ENCODE measurements around the gene ZSWIM4. TPM values are rescaled to one million over a fixed set of nuclear protein-coding genes. Genes with fewer than 3 reads are reported as not detected.

ZSWIM4 gene
- total and polyA plus RNA-seq, 10 of the 15 experiments (the other 5 are each of a cell fraction or from before 2014, with no cell fraction given), result 0.73 to 11.1 (median 1.8) TPM; not detected in 2

GRCh38 chr19:13783565-13784500 is 11.4 kb upstream of the ZSWIM4 start:
- DNase-seq (ENCODE audit: low read depth, low spot score), result no peak
- H3K27me3 ChIP-seq (replicated peaks in 1 of 2; ENCODE audit: control insufficient read depth in 2 of 2, insufficient read depth in 2 of 2, low read length in 1 of 2), result no peaks in the 10 kb centered on the region
- ChIA-PET CTCF (interaction anchor here (0.6 to 6.2 kb wide), 18 partner anchors 9 to 773 kb away, joined by 3 to 136 read pairs (median 4); partner anchors contain the start of genes C19orf53 and ZSWIM4), RAD21 (ENCODE audit: unreplicated experiment) (interaction anchor here (0.8 to 3.1 kb wide), 10 partner anchors 10 to 82 kb away, joined by 3 to 65 read pairs (median 4); partner anchors contain the start of genes C19orf53 and ZSWIM4), SMC1A (ENCODE audit: uncharacterized antibody, unreplicated experiment) (interaction anchor here (0.6 to 5.1 kb wide), 9 partner anchors 9 to 502 kb away, joined by 3 to 65 read pairs (median 3); partner anchors contain the start of genes C19orf53 and ZSWIM4), POLR2A (interaction anchor here (1.0 to 4.4 kb wide), 7 partner anchors 10 to 79 kb away, joined by 3 to 28 read pairs (median 7); partner anchors contain the start of genes C19orf53 and ZSWIM4)
- no peak for FAIRE-seq
- H3K4me2 ChIP-seq (ENCODE audit: control insufficient read depth, insufficient read depth), result no peak overlapping the region
- peak; percentile 27 for ATAC-seq
- H3K4me3 ChIP-seq, result no peak overlapping the region
- H3K9ac ChIP-seq (ENCODE audit: control insufficient read depth, insufficient read depth, low read length), result no peak overlapping the region
- H4K20me1 ChIP-seq (ENCODE audit: control insufficient read depth, insufficient read depth), result no peaks in the 10 kb centered on the region
- intact Hi-C loops (cut with micrococcal nuclease; ENCODE audit: unreplicated experiment), result no loop called here
- H3K27ac ChIP-seq (ENCODE audit: control insufficient read depth, insufficient read depth), result no peak overlapping the region
- no TSS peak for BruUV-seq (replicated peaks)
- peaks cover 24% of the 10 kb centered on the region for H3K4me1 ChIP-seq (ENCODE audit: control insufficient read depth, insufficient read depth, low read length)
- no peaks in the 10 kb centered on the region for H3K9me3 ChIP-seq (replicated peaks; ENCODE audit: control insufficient read depth, insufficient read depth, low read length)
- no peaks in the 10 kb centered on the region for H3K79me2 ChIP-seq (ENCODE audit: control insufficient read depth, insufficient read depth, low read length)
- H3K36me3 ChIP-seq (ENCODE audit: control insufficient read depth in 2 of 2, insufficient read depth in 2 of 2, low read length in 1 of 2), result peaks cover 2 to 8% of the 10 kb centered on the region in 2 experiments; a peak in 3 of 4 replicates
- no peak overlapping the region for H2AFZ ChIP-seq (ENCODE audit: control insufficient read depth, low read depth, low read length)
- in situ Hi-C loops (cut with MboI), result loop anchor here (5.0 kb wide), 1 partner anchor 78 kb away; no protein-coding TSS in a partner anchor
- WGBS (ENCODE audit: insufficient coverage, insufficient replicate concordance, low lambda C conversion rate, missing lambda C conversion rate), result 60% methylated on average over 18 of the region's 18 CpGs
- TF ChIP-seq RAD51 (IDR thresholded peaks at IDR 0.05) (no peak), RUNX3 (IDR thresholded peaks at IDR 0.05; ENCODE audit: low read length) (0 out of 2 replicates have a peak, but pooled peaks have one; percentile 8), BHLHE40 (IDR thresholded peaks at IDR 0.05; ENCODE audit: borderline replicate concordance in 1 of 2, low read depth in 2 of 2, low read length in 1 of 2) (0 out of 4 replicates have a peak, but pooled peaks of 1 of the 2 experiments have one; percentile 18), CBFB (IDR thresholded peaks at IDR 0.05; ENCODE audit: low read depth) (no peak), GATAD2B (conservative IDR thresholded peaks at IDR 0.05; ENCODE audit: low read depth) (peak; percentile 34; the same call in 1 of the 2 replicates), IKZF2 (IDR thresholded peaks at IDR 0.05) (peak; percentile 69 to 78), NKRF (conservative IDR thresholded peaks at IDR 0.05) (0 out of 2 replicates have a peak, but pooled peaks have one; percentile 36), SREBF1 (IDR thresholded peaks at IDR 0.05; ENCODE audit: low read length) (no peak), ZNF592 (IDR thresholded peaks at IDR 0.05) (no peak), ATF3 (IDR thresholded peaks at IDR 0.05; ENCODE audit: borderline replicate concordance, extremely low read depth, low read depth, low read length) (no peak), RAD21 (IDR thresholded peaks at IDR 0.05; ENCODE audit: insufficient read depth, low read depth, low read length) (no peak), HDGF (IDR thresholded peaks at IDR 0.05) (no peak), BMI1 (IDR thresholded peaks at IDR 0.05; ENCODE audit: borderline replicate concordance) (no peak), DPF2 (IDR thresholded peaks at IDR 0.05) (0 out of 2 replicates have a peak, but pooled peaks have one; percentile 53), ZNF217 (IDR thresholded peaks at IDR 0.05) (peak; percentile 82; the same call in 1 of the 2 replicates)

Data from GM12878 (cell line).